H1 (cell line): ENCODE measurements around the gene MTR. TPM values are rescaled to one million over a fixed set of nuclear protein-coding genes. Genes with fewer than 3 reads are reported as not detected.

ENCODE experiments used
- CTCF ChIA-PET: fragments of 300-600 bp; sonication (Branson Sonifier 250); formaldehyde crosslinking; loops from one replicate; lab custom pipeline; 2021; ENCODE audit not compliant: partially characterized antibody; lab: Charles Lee
- POLR2A ChIA-PET: fragments of 300-600 bp; sonication (Branson Sonifier 250); formaldehyde crosslinking; loops from one replicate; lab custom pipeline; 2021; ENCODE audit warnings: inconsistent platforms; ENCODE audit not compliant: partially characterized antibody; lab: Charles Lee
- DNase-seq, 2 experiments: peaks; one replicate each; pipeline versions ENCODE4 v3.0.0 to v3.0.0-alpha.2; 2010 to 2022; ENCODE audit warnings: low spot score in 2 of 2, low read depth in 1 of 2, mixed read lengths in 1 of 2
- FAIRE-seq: peaks from 2 replicates; lab custom pipeline; 2011; peaks lifted over from hg19 to GRCh38; lab: Jason Lieb, UNC
- H2AFZ ChIP-seq: 2 replicates; pipeline ENCODE4 v1.8.1; 2012; ENCODE audit warnings: low read length, inconsistent platforms
- H2AK5ac ChIP-seq: 2 replicates; pipeline ENCODE4 v1.6.1; 2013; ENCODE audit warnings: low read depth, low read length
- H2BK120ac ChIP-seq: replicated peaks from 2 replicates; pipeline ENCODE3; 2013; ENCODE audit warnings: low read depth, low read length, inconsistent platforms
- H2BK12ac ChIP-seq: 2 replicates; pipeline ENCODE4 v1.6.1; 2013; ENCODE audit warnings: low read depth, low read length
- H2BK15ac ChIP-seq: 2 replicates; pipeline ENCODE4 v1.6.1; 2013; ENCODE audit warnings: low read length
- H2BK20ac ChIP-seq: 2 replicates; pipeline ENCODE4 v1.6.1; 2013; ENCODE audit warnings: low read length
- H2BK5ac ChIP-seq: 2 replicates; pipeline ENCODE4 v1.6.1; 2013; ENCODE audit warnings: low read depth, low read length
- H3K14ac ChIP-seq: 2 replicates; pipeline ENCODE4 v1.6.1; 2013; ENCODE audit warnings: inconsistent platforms; ENCODE audit not compliant: insufficient read length
- H3K18ac ChIP-seq: 2 replicates; pipeline ENCODE4 v1.6.1; 2013; ENCODE audit warnings: low read length; ENCODE audit errors: extremely low read depth
- H3K23ac ChIP-seq: 2 replicates; pipeline ENCODE4 v1.6.1; 2013; ENCODE audit warnings: inconsistent platforms; ENCODE audit not compliant: insufficient read length
- H3K23me2 ChIP-seq: 2 replicates; pipeline ENCODE4 v1.6.1; 2013; ENCODE audit warnings: low read depth, low read length
- H3K27ac ChIP-seq: 2 replicates; pipeline ENCODE4 v1.6.1; 2011; ENCODE audit warnings: low read depth, low read length, inconsistent platforms
- H3K27me3 ChIP-seq, 4 experiments: replicated peaks in 1 of 4; 1 replicate in 1 of 4; 2 replicates in 3 of 4; pipeline versions ENCODE4 v1.6.1 to v1.8.1; 2011 to 2013; ENCODE audit warnings: low read length in 3 of 4, mild to moderate bottlenecking in 3 of 4, inconsistent platforms in 2 of 4, mixed read lengths in 2 of 4, moderate library complexity in 1 of 4; ENCODE audit not compliant: control insufficient read depth in 3 of 4, insufficient read depth in 3 of 4; ENCODE audit errors: extremely low read depth in 1 of 4
- H3K36me3 ChIP-seq, 4 experiments: 2 replicates each; pipeline versions ENCODE4 v1.6.1 to v1.8.1; 2011 to 2013; ENCODE audit warnings: mild to moderate bottlenecking in 4 of 4, low read length in 3 of 4, moderate library complexity in 2 of 4, control low read depth in 1 of 4, inconsistent platforms in 1 of 4; ENCODE audit not compliant: insufficient read depth in 4 of 4, control insufficient read depth in 2 of 4
- H3K4ac ChIP-seq: replicated peaks from 2 replicates; pipeline ENCODE3; 2013; ENCODE audit warnings: low read length, low read depth, mixed read lengths, inconsistent platforms; ENCODE audit not compliant: insufficient read length
- H3K4me1 ChIP-seq, 4 experiments: replicated peaks in 1 of 4; 1 replicate in 1 of 4; 2 replicates in 3 of 4; pipeline versions ENCODE4 v1.6.1 to v1.8.1; 2011 to 2013; ENCODE audit warnings: low read length in 3 of 4, inconsistent platforms in 2 of 4, mixed read lengths in 1 of 4; ENCODE audit not compliant: insufficient read depth in 4 of 4, control insufficient read depth in 3 of 4
- H3K4me2 ChIP-seq, 2 experiments: 2 replicates each; pipeline versions ENCODE4 v1.6.1 to v1.8.1; 2011 to 2013; ENCODE audit warnings: low read depth in 2 of 2, low read length in 2 of 2, control low read depth in 1 of 2, inconsistent platforms in 1 of 2, mild to moderate bottlenecking in 1 of 2; ENCODE audit not compliant: insufficient read depth in 1 of 2
- H3K4me3 ChIP-seq, 4 experiments: fragments of 200-600, 300-600 bp in 1 of 4; sonication (generic), shearing (Covaris generic), sonication (Bioruptor Twin) in 1 of 4; 2 replicates each; pipeline versions ENCODE4 v1.5.1 to v1.8.1; 2011 to 2016; ENCODE audit warnings: low read length in 4 of 4, low read depth in 3 of 4, control low read depth in 2 of 4, inconsistent platforms in 2 of 4, mild to moderate bottlenecking in 2 of 4, mixed read lengths in 1 of 4, moderate library complexity in 1 of 4; ENCODE audit not compliant: insufficient read depth in 2 of 4; ENCODE audit errors: extremely low read depth in 1 of 4
- H3K56ac ChIP-seq: replicated peaks from 2 replicates; pipeline ENCODE3; 2013; ENCODE audit warnings: low read depth, mild to moderate bottlenecking, mixed read lengths, low read length, inconsistent platforms; ENCODE audit not compliant: insufficient read length
- H3K79me1 ChIP-seq: 2 replicates; pipeline ENCODE4 v1.6.1; 2013; ENCODE audit warnings: low read depth, low read length, control low read depth
- H3K79me2 ChIP-seq, 2 experiments: 2 replicates each; pipeline versions ENCODE4 v1.6.1 to v1.8.1; 2012 to 2013; ENCODE audit warnings: low read length in 2 of 2, mild to moderate bottlenecking in 2 of 2, inconsistent platforms in 1 of 2; ENCODE audit not compliant: insufficient read depth in 2 of 2, control insufficient read depth in 1 of 2
- H3K9ac ChIP-seq, 4 experiments: replicated peaks in 1 of 4; 1 replicate in 1 of 4; 2 replicates in 3 of 4; pipeline versions ENCODE4 v1.6.1 to v1.8.1; 2011 to 2013; ENCODE audit warnings: low read depth in 3 of 4, low read length in 3 of 4, control low read depth in 2 of 4, mild to moderate bottlenecking in 2 of 4, moderate library complexity in 2 of 4, inconsistent platforms in 1 of 4; ENCODE audit errors: extremely low read depth in 1 of 4
- H3K9me3 ChIP-seq, 2 experiments: 2 replicates each; pipeline versions ENCODE4 v1.6.1 to v1.8.1; 2012 to 2013; ENCODE audit warnings: mild to moderate bottlenecking in 2 of 2, moderate library complexity in 2 of 2, control low read depth in 1 of 2, inconsistent platforms in 1 of 2, low read depth in 1 of 2, low read length in 1 of 2, mixed read lengths in 1 of 2; ENCODE audit not compliant: insufficient read depth in 2 of 2
- H4K20me1 ChIP-seq, 2 experiments: replicated peaks in 1 of 2; 2 replicates each; pipeline versions ENCODE3 to v1.8.1; 2011 to 2013; ENCODE audit warnings: inconsistent platforms in 2 of 2, low read length in 2 of 2, mild to moderate bottlenecking in 1 of 2; ENCODE audit not compliant: insufficient read depth in 2 of 2, control insufficient read depth in 1 of 2
- H4K5ac ChIP-seq: 2 replicates; pipeline ENCODE4 v1.6.1; 2013; ENCODE audit warnings: low read length, low read depth, mixed read lengths, inconsistent platforms; ENCODE audit not compliant: insufficient read length
- H4K8ac ChIP-seq: 2 replicates; pipeline ENCODE4 v1.8.0; 2013; ENCODE audit warnings: mild to moderate bottlenecking, moderate library complexity, low read length, inconsistent platforms; ENCODE audit not compliant: insufficient read depth; ENCODE audit errors: extremely low read depth
- H4K91ac ChIP-seq: replicated peaks from 2 replicates; pipeline ENCODE3; 2013; ENCODE audit warnings: low read length, mixed read lengths, inconsistent platforms; ENCODE audit not compliant: insufficient read length
- EGR1 ChIP-seq: IDR thresholded peaks from 2 replicates; pipeline ENCODE4 v1.6.1; 2011; ENCODE audit warnings: low read depth, low read length, borderline replicate concordance
- EZH2 ChIP-seq: fragments of 200-600 bp; sonication (generic); IDR thresholded peaks from 2 replicates; pipeline ENCODE4 v1.7.1; 2012; ENCODE audit warnings: low read depth, mild to moderate bottlenecking, moderate library complexity, low read length, inconsistent platforms; ENCODE audit not compliant: severe bottlenecking
- GABPA ChIP-seq: IDR thresholded peaks from 2 replicates; pipeline ENCODE4 v1.6.1; 2011; ENCODE audit warnings: mild to moderate bottlenecking, low read length, moderate library complexity, borderline replicate concordance; ENCODE audit not compliant: insufficient read depth
- POLR2A ChIP-seq, 2 experiments: IDR thresholded peaks; 1 replicate in 1 of 2; 2 replicates in 1 of 2; pipeline ENCODE4 v1.6.1; 2011; ENCODE audit warnings: low read depth in 2 of 2, low read length in 2 of 2, mild to moderate bottlenecking in 2 of 2; ENCODE audit errors: control extremely low read depth in 1 of 2
- SIX5 ChIP-seq: IDR thresholded peaks from 2 replicates; pipeline ENCODE4 v1.6.1; 2011; ENCODE audit warnings: mild to moderate bottlenecking, low read depth, low read length
- TAF7 ChIP-seq: optimal IDR thresholded peaks from 2 replicates; pipeline ENCODE3; 2011; ENCODE audit warnings: low read depth, mild to moderate bottlenecking, inconsistent platforms, low read length, moderate library complexity, borderline replicate concordance
- WGBS, 2 experiments: shearing (Covaris generic) in 1 of 2; methylation state at CpG; one replicate each; pipeline versions ENCODE4 v1.1.6 to v1.1.7; 2013 to 2015; ENCODE audit warnings: low lambda C conversion rate in 2 of 2, mixed read lengths in 2 of 2, inconsistent platforms in 1 of 2, low coverage in 1 of 2, missing lambda C conversion rate in 1 of 2; ENCODE audit not compliant: insufficient replicate concordance in 2 of 2, insufficient coverage in 1 of 2, insufficient read length in 1 of 2; ENCODE audit errors: extremely low coverage in 1 of 2, missing lambda C conversion rate in 1 of 2; 5-methylcytosine and 5-hydroxymethylcytosine counted together
- polyA plus RNA-seq, 7 experiments: library from polyadenylated mRNA; depleted of rRNA in 3 of 7; stranded (reverse) in 5 of 7; unstranded in 2 of 7; fragments of >200 nt in 5 of 7; fragments of 200-250 nt in 2 of 7; gene quantifications; 1 replicate in 5 of 7; 2 replicates in 1 of 7; 4 replicates in 1 of 7; pipeline versions ENCODE4 v1.2.1 to v1.2.3, GENCODE V29; 2011 to 2013; ENCODE audit warnings: missing spikeins in 2 of 7, mixed read lengths in 2 of 7
- total RNA-seq: library from RNA; stranded (reverse); fragmentation: NEBNext Ultra II Directional; extraction: Animal tissue kit (Norgen Biotek cat#: 25700); gene quantifications from 2 replicates; pipeline ENCODE4 v1.2.1, GENCODE V29; 2021

The MTR gene
- total and polyA plus RNA-seq, 2 of the 8 experiments (the other 6 are each of a cell fraction or from before 2014, with no cell fraction given) = 4.8 to 27.4 TPM

DNA sequence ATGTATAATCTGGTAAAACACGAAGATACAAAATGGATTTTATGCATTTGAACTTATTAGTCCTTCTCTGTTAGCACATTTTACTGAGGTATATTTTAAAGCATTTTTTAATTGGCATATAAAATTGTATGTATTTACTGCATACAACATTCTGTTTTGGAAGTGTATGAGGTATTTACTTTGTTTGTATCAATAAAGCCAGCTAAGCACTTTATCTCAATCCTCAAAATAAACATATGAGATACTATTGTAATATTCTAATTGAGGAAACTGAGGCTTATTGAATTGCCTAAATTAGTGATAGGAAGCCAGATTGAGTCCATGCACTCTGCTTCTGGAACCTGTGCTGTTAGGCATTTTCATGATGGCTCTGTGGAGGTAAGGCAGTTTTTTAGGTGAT lies 65.6 kb downstream of the MTR start:
- no peak overlapping the region for H2BK120ac ChIP-seq
- TF ChIP-seq EGR1 = no peak
- TF ChIP-seq EZH2 = no peak
- no peak for TF ChIP-seq SIX5
- no peak for TF ChIP-seq GABPA
- TF ChIP-seq TAF7 = no peak
- TF ChIP-seq POLR2A (IDR thresholded peaks at IDR 0.05; ENCODE audit: control extremely low read depth in 1 of 2, low read depth in 2 of 2, low read length in 2 of 2) = no peak

More for the DNA sequence above, 65.6 kb downstream of the MTR start:
- Histone ChIP-seq H2AK5ac (no peak overlapping the region), H3K27ac (no peak overlapping the region), H3K23me2 (no peaks in the 10 kb centered on the region), H3K4me1 (no peaks in the 10 kb centered on the region), H3K18ac (no peak overlapping the region), H4K5ac (no peak overlapping the region), H3K79me2 (no peaks in the 10 kb centered on the region), H3K36me3 (peaks cover 0 to 13% (median 5%) of the 10 kb centered on the region in 4 experiments; a peak in 7 of 8 replicates), H2BK12ac (no peak overlapping the region), H2BK15ac (no peak overlapping the region), H2BK5ac (no peak overlapping the region), H4K20me1 (no peaks in the 10 kb centered on the region), H3K4me2 (no peak overlapping the region), H2AFZ (no peak overlapping the region), H3K4me3 (no peak overlapping the region), H4K8ac (no peak overlapping the region), H3K9me3 (no peaks in the 10 kb centered on the region), H3K27me3 (no peaks in the 10 kb centered on the region), H3K14ac (no peak overlapping the region), H2BK20ac (no peak overlapping the region), H4K91ac (no peak overlapping the region), H3K9ac (no peak overlapping the region), H3K23ac (no peak overlapping the region), H3K79me1 (no peaks in the 10 kb centered on the region), H3K4ac (no peak overlapping the region), H3K56ac (no peak overlapping the region)
- DNase-seq (no peak), FAIRE-seq (no peak)
- WGBS, 2 experiments = 89% methylated on average over 1 of the region's 1 CpG; no CpG with 5 or more reads in 1 of the 2 experiments
- ChIA-PET CTCF (no interaction called here), POLR2A (no interaction called here)
